Activated naive CD8-positive, alpha-beta T cell treated with anti-CD3 and anti-CD28 coated beads for 36 hours (primary cell): ENCODE data around the gene S100A11. TPM values are rescaled to one million over a fixed set of nuclear protein-coding genes. Genes with fewer than 3 reads are reported as not detected.
"Not testable (repeated sequence)": the region's sequence is repeated elsewhere in the genome, so short reads cannot be mapped to it uniquely, and the experiment has no call there.

Experiments used
- DNase-seq: peaks from one replicate; pipeline ENCODE4 v3.0.0; 2021
- H3K27ac Mint-ChIP-seq: one replicate; pipeline ENCODE4 v1.8.0; 2022; ENCODE audit warnings: mild to moderate bottlenecking, moderate library complexity, mixed read lengths
- H3K27me3 Mint-ChIP-seq: one replicate; pipeline ENCODE4 v1.8.0; 2022; ENCODE audit warnings: mild to moderate bottlenecking, mixed read lengths
- H3K36me3 Mint-ChIP-seq: one replicate; pipeline ENCODE4 v1.8.0; 2021; ENCODE audit warnings: mild to moderate bottlenecking, mixed read lengths
- H3K4me1 Mint-ChIP-seq: one replicate; pipeline ENCODE4 v1.8.0; 2021; ENCODE audit warnings: mixed read lengths
- H3K4me3 Mint-ChIP-seq: one replicate; pipeline ENCODE4 v1.8.0; 2022; ENCODE audit warnings: mild to moderate bottlenecking, moderate library complexity, mixed read lengths
- H3K9me3 Mint-ChIP-seq: one replicate; pipeline ENCODE4 v1.8.0; 2022; ENCODE audit warnings: mixed read lengths
- total RNA-seq, 2 experiments: library from RNA; stranded (reverse); gene quantifications; one replicate each; pipeline ENCODE4 v1.2.3, GENCODE V29; 2021

S100A11 gene
- total RNA-seq: 100 to 1,000 TPM; 162 to 165 TPM

DNA sequence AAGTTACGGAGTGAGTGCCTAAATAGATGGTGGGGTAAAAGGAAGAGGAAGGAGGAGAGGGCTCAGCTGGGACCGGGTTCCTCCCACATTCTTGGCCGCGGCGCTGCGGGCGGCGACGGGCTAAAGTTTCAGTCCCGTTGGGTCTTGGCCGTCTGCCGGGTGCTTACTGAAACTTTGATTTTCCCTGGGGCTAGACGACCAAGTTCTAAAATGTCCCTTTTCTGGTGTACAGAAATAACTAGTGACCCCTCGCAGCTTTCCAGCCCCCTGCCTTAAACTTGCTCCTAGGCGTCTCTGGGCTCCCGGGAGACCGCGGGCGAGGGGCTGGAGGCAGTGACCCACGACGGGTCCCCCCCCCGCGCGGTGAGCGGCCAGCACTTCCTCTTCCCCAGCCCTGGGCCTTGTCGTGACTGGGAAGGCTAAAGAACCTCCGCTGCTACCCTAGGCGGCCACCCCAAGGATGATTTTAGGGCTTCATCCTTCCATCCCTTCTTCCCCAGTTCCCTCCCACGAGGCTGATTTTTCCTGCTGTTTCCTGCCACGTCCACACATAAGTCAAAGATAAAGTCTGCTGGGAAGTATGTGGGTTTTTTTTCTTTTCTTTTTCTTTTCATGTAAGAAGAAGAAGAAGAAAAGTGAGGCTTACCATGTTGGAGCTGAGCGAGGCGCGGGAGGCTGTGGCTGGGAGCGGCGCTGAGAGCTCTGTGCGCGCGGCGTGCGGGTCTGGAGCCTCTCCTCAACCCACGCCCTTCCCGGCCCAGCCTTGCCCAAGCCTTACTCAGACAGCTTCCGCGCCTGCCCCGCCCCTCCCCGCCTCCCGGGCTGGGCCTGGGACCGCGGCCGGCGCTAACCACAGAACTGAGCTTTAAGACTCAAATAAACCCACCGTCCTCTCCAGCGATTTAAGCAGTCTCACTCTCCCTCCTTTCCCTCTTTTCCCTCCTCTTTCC is at the start of gene S100A11:
Gene S100A11, minus strand, starts transcription at position 738 of the 950 bp plus-strand sequence. Its CDS starts 89 bp downstream, at position 649.
- Mint-ChIP-seq H3K27ac (peak within 1 kb of the TSS; percentile 88), H3K36me3 (peaks cover 37% of the 10 kb centered on the region), H3K4me1 (peaks cover 23% of the 10 kb centered on the region), H3K27me3 (no peaks in the 10 kb centered on the region), H3K9me3 (no peaks in the 10 kb centered on the region), H3K4me3 (peak within 1 kb of the TSS; percentile 93)
- peak; percentile 83 for DNase-seq

DNA sequence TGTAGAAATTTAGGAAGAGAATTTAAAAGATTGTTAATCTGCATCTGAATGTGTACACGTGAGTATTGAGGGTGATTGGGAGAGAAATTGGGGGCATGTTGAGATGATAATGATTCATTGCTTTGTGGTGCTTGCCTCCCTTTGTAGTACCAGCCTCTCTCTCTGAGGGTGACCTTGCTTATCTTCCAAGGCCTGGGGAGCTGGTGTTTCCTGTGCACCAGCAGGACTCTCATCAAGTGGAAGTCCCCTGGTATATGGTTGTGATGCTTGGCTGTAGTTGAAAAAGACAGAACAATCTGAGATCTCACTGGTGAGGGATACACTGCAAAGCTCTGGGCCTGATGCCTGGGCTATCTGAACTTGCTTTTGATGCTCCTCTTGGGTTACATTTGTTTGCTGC is 48.0 kb upstream of the S100A11 start:
- Mint-ChIP-seq H3K36me3 (no peaks in the 10 kb centered on the region), H3K27ac (no peak overlapping the region), H3K9me3 (no peaks in the 10 kb centered on the region), H3K27me3 (peaks cover 5% of the 10 kb centered on the region), H3K4me1 (no peaks in the 10 kb centered on the region), H3K4me3 (no peak overlapping the region)
- DNase-seq: no peak

DNA sequence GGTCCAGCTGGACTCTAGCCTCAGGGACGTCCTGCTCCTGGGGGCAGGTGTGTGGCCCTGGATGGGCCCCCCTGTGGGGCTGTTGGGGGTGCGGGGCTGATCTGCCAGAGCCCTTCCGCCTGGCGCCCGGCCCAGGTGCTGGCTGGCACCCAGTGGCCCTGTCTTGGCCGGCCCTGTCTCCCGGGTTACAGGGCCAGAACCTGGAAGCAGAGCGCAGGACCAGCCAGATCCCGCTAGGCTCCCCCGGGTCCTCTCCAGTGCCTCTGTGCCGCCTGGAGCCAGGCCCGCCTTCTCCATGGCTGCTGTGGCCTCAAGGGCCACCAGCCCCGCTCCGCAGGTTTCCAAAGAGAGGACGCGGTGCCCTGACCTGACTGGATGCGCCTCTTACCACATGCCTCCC is 44.2 kb upstream of the S100A11 start:
- H3K27ac Mint-ChIP-seq, H3K4me1 Mint-ChIP-seq, H3K27me3 Mint-ChIP-seq, DNase-seq, H3K4me3 Mint-ChIP-seq, H3K9me3 Mint-ChIP-seq, H3K36me3 Mint-ChIP-seq: not testable (repeated sequence)

DNA sequence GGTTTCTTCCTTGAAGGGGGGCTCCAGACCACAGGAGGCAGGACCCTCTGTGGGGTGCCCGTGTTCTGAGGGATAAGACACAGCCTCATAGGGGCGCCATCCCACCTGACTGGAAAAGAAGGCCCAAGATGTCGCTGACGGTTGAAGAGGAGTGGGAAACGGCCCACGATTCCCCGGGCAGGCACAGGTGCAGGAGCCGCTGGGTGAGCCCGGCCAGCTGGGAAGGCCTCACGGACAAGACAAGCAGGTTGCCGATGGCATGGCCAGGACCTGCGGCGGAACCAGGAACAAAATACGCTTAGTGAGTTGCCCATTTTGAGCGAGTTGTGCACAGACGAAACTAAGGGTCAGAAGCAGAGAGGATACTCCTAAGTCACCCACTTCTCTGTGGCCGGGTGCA is 43.7 kb upstream of the S100A11 start:
- not testable (repeated sequence) for H3K9me3 Mint-ChIP-seq, H3K4me1 Mint-ChIP-seq, H3K27ac Mint-ChIP-seq, DNase-seq, H3K27me3 Mint-ChIP-seq, H3K36me3 Mint-ChIP-seq, H3K4me3 Mint-ChIP-seq

DNA sequence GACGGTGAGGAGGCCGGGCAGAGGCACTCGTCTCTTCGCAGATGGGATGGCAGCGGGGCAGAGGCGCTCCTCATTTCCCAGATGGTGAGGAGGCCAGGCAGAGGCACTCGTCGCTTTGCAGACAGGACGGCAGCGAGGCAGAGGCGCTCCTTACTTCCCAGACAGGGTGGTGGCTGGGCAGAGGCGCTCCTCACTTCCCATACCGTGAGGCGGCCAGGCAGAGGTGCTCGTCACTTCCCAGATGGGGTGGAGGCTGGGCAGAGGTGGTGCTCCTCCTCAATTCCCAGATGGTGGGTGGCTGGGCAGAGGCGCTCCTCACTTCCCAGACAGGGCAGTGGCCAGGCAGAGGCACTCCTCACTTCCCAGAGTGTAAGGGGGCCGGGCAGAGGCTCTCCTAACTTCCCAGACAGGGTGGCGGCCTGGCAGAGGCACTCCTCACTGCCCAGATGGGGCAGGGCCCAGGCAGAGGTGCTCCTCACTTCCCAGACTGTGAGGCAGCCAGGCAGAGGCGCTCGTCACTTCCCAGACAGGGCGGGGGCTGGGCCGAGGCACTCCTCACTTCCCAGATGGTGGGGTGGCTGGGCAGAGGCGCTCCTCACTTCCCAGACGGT is 42.1 kb upstream of the S100A11 start:
- peaks cover 1% of the 10 kb centered on the region for H3K27me3 Mint-ChIP-seq
- no peaks in the 10 kb centered on the region for H3K4me1 Mint-ChIP-seq
- no peak for DNase-seq
- no peaks in the 10 kb centered on the region for H3K9me3 Mint-ChIP-seq
- H3K36me3 Mint-ChIP-seq: no peaks in the 10 kb centered on the region
- H3K4me3 Mint-ChIP-seq: no peak overlapping the region
- no peak overlapping the region for H3K27ac Mint-ChIP-seq

DNA sequence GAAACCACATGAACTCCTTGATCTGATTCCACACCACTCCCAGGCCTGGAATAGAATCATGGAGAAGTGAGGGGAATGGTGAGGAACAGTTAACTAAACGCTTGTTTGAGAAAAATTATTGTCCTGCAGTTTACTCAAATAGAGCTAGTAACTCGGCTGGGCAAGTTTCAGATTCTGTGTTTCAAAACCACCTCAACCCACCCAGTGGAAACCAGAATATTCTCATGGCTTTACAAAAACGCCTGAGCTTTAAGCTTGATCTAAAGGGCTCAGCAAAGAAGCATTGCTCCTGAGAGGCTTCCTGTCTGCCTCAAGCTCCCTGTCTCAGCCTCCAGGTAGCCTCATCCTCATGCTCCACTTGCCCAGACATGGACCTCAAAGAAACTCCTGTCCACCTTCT is 35.5 kb upstream of the S100A11 start:
- no peak for DNase-seq
- H3K27ac Mint-ChIP-seq: no peak overlapping the region
- peaks cover 27% of the 10 kb centered on the region for H3K27me3 Mint-ChIP-seq
- H3K9me3 Mint-ChIP-seq: no peaks in the 10 kb centered on the region
- H3K36me3 Mint-ChIP-seq: no peaks in the 10 kb centered on the region
- no peak overlapping the region for H3K4me3 Mint-ChIP-seq
- H3K4me1 Mint-ChIP-seq: no peaks in the 10 kb centered on the region

DNA sequence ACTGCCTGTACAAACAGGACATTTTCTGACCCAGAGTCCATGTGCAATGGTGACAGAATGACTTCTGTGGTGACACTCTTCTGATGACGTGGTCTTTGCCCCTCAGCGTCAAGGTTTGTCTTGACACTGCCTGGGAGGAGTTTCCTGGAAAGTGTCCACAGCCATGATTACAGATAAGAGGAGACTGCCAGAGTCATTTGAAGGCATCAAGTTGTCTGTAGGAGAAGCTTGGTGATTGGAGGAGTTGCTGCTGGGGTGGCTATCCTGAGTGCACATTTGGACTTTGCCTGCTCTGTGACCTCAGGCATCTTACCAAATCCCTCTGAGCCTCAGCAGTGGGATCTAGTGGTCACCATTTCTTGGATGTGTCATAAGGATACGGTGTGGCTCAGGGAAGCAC is 34.3 kb upstream of the S100A11 start:
- H3K36me3 Mint-ChIP-seq: no peaks in the 10 kb centered on the region
- H3K27me3 Mint-ChIP-seq: peaks cover 34% of the 10 kb centered on the region

DNA sequence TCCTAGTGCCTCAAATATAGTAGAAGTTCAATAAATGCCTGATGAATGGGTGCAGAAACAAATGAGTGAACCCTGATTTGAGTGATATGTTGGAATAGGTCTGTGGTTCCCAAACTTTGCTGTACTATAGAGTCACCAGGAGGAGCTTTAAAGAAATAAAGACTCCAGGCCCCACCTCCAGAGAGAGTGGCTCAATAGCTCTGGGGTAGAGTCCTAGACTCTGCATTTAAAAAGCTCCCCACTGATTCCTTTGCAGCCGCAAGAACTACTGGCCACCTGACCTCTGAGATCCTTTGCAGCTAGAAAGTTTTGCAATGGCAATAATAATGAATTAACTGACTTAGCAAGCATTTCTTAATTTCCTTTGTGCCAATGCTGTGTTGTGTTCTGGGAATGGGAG is 31.1 kb upstream of the S100A11 start:
- Mint-ChIP-seq H3K4me1 (no peaks in the 10 kb centered on the region), H3K27ac (no peak overlapping the region), H3K4me3 (no peak overlapping the region), H3K27me3 (peaks cover 41% of the 10 kb centered on the region), H3K36me3 (no peaks in the 10 kb centered on the region), H3K9me3 (no peaks in the 10 kb centered on the region)
- DNase-seq: no peak

More for the DNA sequence above, 34.3 kb upstream of the S100A11 start:
- Mint-ChIP-seq H3K4me1 (no peaks in the 10 kb centered on the region), H3K4me3 (no peak overlapping the region), H3K9me3 (no peaks in the 10 kb centered on the region), H3K27ac (no peak overlapping the region)
- no peak for DNase-seq

DNA sequence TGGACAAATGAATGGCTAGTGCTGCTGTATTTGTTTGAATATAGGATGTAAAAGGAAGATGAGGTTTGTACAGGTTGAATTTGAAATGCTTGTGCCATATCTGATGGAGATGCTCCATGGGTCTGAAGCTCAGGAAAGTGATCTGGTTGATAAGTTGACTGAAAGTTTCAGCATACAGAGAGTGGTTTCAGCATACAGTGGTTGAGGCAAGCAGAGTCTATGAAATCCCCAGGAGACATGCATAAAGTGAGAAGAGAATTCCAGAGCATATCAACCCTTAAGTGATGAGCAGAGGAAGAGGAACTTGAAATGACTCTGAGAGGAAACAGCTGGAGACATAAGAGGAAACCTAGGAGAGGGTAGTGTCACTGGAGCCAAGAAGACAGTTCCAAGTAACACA is 30.3 kb upstream of the S100A11 start:
- H3K9me3 Mint-ChIP-seq: no peaks in the 10 kb centered on the region
- DNase-seq: no peak
- H3K36me3 Mint-ChIP-seq: no peaks in the 10 kb centered on the region
- no peak overlapping the region for H3K4me3 Mint-ChIP-seq
- no peak overlapping the region for H3K27ac Mint-ChIP-seq
- H3K27me3 Mint-ChIP-seq: peaks cover 35% of the 10 kb centered on the region
- no peaks in the 10 kb centered on the region for H3K4me1 Mint-ChIP-seq

DNA sequence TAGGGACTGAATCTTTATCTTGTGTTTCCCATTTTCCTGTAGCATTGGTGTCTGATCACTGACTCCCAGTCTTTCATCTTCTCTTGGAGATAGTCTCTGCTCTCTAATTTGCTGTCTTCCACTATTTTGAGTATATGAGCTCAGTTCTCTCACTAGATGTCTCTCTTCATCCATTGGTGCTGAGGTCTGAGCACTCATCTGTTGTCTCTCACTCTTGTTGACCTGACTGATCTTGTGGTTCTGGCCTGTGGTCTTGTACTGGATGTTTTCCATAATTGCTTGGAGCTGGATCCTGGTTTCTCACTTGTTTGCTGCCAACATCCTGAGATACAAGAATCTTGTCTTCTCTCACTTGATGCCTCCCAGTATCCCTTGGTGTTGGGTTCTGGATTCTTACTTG is 25.1 kb upstream of the S100A11 start:
- no peaks in the 10 kb centered on the region for H3K9me3 Mint-ChIP-seq
- H3K36me3 Mint-ChIP-seq: no peaks in the 10 kb centered on the region
- H3K4me3 Mint-ChIP-seq: no peak overlapping the region
- DNase-seq: no peak
- no peak overlapping the region for H3K27ac Mint-ChIP-seq
- H3K4me1 Mint-ChIP-seq: no peaks in the 10 kb centered on the region
- peaks cover 22% of the 10 kb centered on the region for H3K27me3 Mint-ChIP-seq

DNA sequence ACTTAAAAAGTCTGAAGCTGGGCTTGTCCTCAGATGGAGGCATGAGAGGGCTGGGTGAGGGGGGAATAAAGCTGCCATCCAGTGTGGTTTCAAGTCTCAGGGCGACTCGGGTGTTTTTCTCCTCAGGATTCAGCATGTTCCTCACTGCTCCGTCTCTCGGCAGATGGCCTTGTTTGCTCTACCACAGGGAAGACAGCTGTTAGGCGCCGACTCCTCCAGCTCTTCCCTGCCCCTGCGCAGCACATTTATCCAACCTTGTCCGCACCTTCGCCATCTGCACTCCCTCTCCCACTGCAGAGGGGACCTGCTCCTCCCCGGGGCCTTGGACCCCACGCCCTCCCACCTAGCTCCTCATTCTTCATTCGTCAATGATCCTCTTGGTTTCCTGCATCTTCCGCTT is 16.6 kb upstream of the S100A11 start:
- DNase-seq: no peak
- H3K4me1 Mint-ChIP-seq: peaks cover 10% of the 10 kb centered on the region
- H3K36me3 Mint-ChIP-seq: no peaks in the 10 kb centered on the region
- no peaks in the 10 kb centered on the region for H3K9me3 Mint-ChIP-seq
- peaks cover 16% of the 10 kb centered on the region for H3K27me3 Mint-ChIP-seq
- no peak overlapping the region for H3K27ac Mint-ChIP-seq
- H3K4me3 Mint-ChIP-seq: no peak overlapping the region

DNA sequence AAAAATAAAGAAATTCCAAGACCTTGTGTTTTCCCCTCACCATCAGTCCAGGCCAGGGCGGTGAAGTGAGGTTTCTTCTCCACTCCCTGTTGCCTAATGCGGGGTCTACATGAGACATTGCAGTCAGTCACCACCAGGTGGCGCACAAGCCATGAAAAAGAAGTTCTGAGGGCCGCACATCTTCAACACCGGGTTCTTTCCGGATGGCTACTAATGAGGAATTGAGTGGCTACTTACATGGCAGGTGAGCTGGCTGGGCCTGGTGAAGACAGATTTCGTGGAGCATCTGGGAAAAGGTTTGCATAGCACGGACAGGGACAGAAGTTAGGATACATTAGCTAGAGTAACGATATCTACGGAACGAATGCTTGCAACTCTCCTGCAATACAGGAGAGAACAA is 15.8 kb upstream of the S100A11 start:
- no peaks in the 10 kb centered on the region for H3K9me3 Mint-ChIP-seq
- H3K4me3 Mint-ChIP-seq: no peak overlapping the region
- peaks cover 11% of the 10 kb centered on the region for H3K27me3 Mint-ChIP-seq
- H3K27ac Mint-ChIP-seq: no peak overlapping the region
- H3K4me1 Mint-ChIP-seq: peaks cover 18% of the 10 kb centered on the region
- peak; percentile 72 for DNase-seq
- no peaks in the 10 kb centered on the region for H3K36me3 Mint-ChIP-seq

DNA sequence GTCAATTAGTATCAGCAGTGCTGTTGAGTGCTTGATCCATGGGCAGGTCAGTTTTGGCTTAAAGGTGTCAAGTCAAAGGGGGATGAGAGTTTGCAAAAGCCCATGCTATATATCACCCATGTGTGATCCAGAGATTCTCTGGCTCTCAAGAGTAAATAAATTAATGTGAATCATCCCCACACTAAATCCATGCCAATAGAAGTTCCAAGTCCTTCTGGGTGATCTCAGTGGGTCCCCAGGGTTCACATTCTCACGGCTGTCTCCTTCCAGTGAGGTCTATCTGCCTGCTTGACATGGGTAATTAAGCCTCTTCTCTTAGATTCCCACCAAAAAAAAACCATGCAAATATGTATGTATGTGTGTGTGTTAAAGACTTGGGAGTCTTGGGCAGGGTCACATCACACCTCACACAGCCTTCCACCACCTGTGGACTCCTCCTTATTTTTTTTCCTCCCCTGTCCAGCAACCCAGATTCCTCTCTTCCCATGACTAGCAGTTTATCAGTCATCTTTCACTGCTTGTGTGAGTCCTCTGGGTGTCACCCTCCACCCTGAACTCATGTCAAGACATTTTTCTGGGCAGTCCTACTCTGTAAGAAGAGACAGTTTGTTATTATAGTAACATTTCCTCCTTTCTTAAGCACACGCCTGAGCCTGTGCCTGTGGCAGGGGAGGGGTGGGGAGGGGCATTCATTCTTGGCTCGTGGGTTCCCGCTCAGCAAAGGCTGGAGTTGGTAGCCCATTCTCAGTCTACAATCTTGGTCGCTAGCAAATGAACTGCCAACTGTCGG is 14.3 kb upstream of the S100A11 start:
- H3K27me3 Mint-ChIP-seq: peaks cover 11% of the 10 kb centered on the region
- H3K4me3 Mint-ChIP-seq: no peak overlapping the region
- no peaks in the 10 kb centered on the region for H3K36me3 Mint-ChIP-seq
- no peaks in the 10 kb centered on the region for H3K9me3 Mint-ChIP-seq
- no peak for DNase-seq
- H3K4me1 Mint-ChIP-seq: peaks cover 24% of the 10 kb centered on the region
- no peak overlapping the region for H3K27ac Mint-ChIP-seq

DNA sequence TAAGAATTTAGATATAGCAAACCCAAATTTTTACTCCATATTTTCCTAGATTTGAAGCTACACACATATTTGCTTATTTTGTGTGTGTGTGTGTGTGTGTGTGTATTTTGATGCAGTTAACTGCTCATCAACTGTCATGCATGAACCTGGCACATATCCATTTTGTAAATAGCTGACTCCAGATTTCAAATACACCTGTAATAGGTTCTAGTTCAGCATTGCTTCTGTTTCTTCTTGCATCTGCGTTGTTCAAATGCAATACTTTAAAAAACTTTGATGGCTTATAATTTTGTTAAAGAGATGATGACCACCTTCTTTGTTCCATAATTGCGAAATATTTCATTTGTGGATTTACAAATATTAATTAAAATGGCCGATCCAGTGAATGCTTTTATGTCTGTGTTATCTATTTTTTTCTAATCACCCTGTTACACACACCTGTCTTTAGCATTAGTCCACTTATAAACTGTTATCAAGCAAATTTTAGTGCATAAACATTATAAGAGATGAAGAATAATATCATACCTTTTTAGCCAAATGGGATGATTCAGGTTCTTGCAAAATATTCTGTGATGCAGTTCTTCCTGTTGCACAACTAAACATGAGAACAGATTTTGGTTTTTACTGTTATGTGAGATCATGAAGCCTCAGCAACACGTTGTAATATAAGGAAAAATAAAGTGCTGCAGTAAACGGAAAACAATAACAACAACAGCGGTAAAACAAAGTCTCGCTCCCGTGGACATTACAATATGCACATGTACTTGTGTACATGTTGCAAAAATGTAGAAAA is 12.7 kb upstream of the S100A11 start:
- H3K4me1 Mint-ChIP-seq: peaks cover 23% of the 10 kb centered on the region
- H3K27me3 Mint-ChIP-seq: peaks cover 11% of the 10 kb centered on the region
- no peak for DNase-seq
- H3K36me3 Mint-ChIP-seq: no peaks in the 10 kb centered on the region
- no peak overlapping the region for H3K4me3 Mint-ChIP-seq
- no peak overlapping the region for H3K27ac Mint-ChIP-seq
- H3K9me3 Mint-ChIP-seq: peaks cover 2% of the 10 kb centered on the region
